Endodermal cell (in vitro differentiated cells): ENCODE data around the gene PROM1. TPM values are rescaled to one million over a fixed set of nuclear protein-coding genes. Genes with fewer than 3 reads are reported as not detected.

ENCODE experiments used
- DNase-seq: peaks from one replicate; pipeline ENCODE4 v3.0.0-alpha.2; 2017
- H3K27ac ChIP-seq: 2 replicates; pipeline ENCODE4 v1.5.1; 2013; ENCODE audit warnings: mild to moderate bottlenecking, low read depth, low read length, moderate library complexity
- H3K27me3 ChIP-seq: 2 replicates; pipeline ENCODE4 v1.6.1; 2013; ENCODE audit warnings: mild to moderate bottlenecking, low read length, moderate library complexity; ENCODE audit not compliant: insufficient read depth, control insufficient read depth, poor library complexity, severe bottlenecking
- H3K36me3 ChIP-seq: 2 replicates; pipeline ENCODE4 v1.7.0; 2013; ENCODE audit warnings: mild to moderate bottlenecking, low read length, moderate library complexity; ENCODE audit not compliant: control insufficient read depth, insufficient read depth
- H3K4me1 ChIP-seq: one replicate; pipeline ENCODE4 v1.7.0; 2013; ENCODE audit warnings: low read length; ENCODE audit not compliant: control insufficient read depth, insufficient read depth
- H3K4me3 ChIP-seq: 2 replicates; pipeline ENCODE4 v1.5.1; 2013; ENCODE audit warnings: mild to moderate bottlenecking, low read length, moderate library complexity
- H3K9ac ChIP-seq: 2 replicates; pipeline ENCODE4 v1.6.1; 2013; ENCODE audit warnings: mild to moderate bottlenecking, low read length, moderate library complexity; ENCODE audit not compliant: poor library complexity, severe bottlenecking; ENCODE audit errors: extremely low read depth
- H3K9me3 ChIP-seq: 2 replicates; pipeline ENCODE4 v1.6.1; 2013; ENCODE audit warnings: mild to moderate bottlenecking, low read length, moderate library complexity; ENCODE audit not compliant: control insufficient read depth
- H3K27ac Mint-ChIP-seq: 2 replicates; pipeline ENCODE4 v1.8.0; 2020; ENCODE audit warnings: mixed read lengths
- H3K27me3 Mint-ChIP-seq: 2 replicates; pipeline ENCODE4 v1.8.0; 2021; ENCODE audit warnings: mild to moderate bottlenecking, mixed read lengths; ENCODE audit not compliant: insufficient read depth
- H3K36me3 Mint-ChIP-seq: 2 replicates; pipeline ENCODE4 v1.8.0; 2020; ENCODE audit warnings: low read depth, mixed read lengths
- H3K4me1 Mint-ChIP-seq: 2 replicates; pipeline ENCODE4 v1.8.0; 2020; ENCODE audit warnings: mixed read lengths
- H3K4me3 Mint-ChIP-seq: 2 replicates; pipeline ENCODE4 v1.8.0; 2020; ENCODE audit warnings: mild to moderate bottlenecking, moderate library complexity, mixed read lengths
- H3K9me3 Mint-ChIP-seq: 2 replicates; pipeline ENCODE4 v1.8.0; 2020; ENCODE audit warnings: mild to moderate bottlenecking, mixed read lengths
- WGBS, 2 experiments: methylation state at CpG; one replicate each; pipeline versions ENCODE4 v1.1.5 to v1.1.7; 2013; ENCODE audit warnings: missing lambda C conversion rate in 2 of 2, mixed read lengths in 1 of 2; ENCODE audit not compliant: insufficient coverage in 1 of 2, insufficient read length in 1 of 2; 5-methylcytosine and 5-hydroxymethylcytosine counted together
- total RNA-seq, 2 donors: library from RNA; stranded (reverse); fragmentation: NEBNext Ultra II Directional in 1 of 2; extraction: Animal tissue kit (Norgen Biotek cat#: 25700) in 1 of 2; gene quantifications; 2 replicates in 1 of 2; 3 replicates in 1 of 2; pipeline ENCODE4 v1.2.1, GENCODE V29; 2021
- TF ChIP-seq, protein P1 (sequence below): fragments of 200-600 bp; sonication (generic); conservative IDR thresholded peaks from 2 replicates; pipeline ENCODE4 v1.5.0; 2021; ENCODE audit warnings: antibody characterized with exemption, mild to moderate bottlenecking

Gene PROM1
- total RNA-seq, 2 donors from 2014 or later: 38.6 to 51.6 TPM

DNA sequence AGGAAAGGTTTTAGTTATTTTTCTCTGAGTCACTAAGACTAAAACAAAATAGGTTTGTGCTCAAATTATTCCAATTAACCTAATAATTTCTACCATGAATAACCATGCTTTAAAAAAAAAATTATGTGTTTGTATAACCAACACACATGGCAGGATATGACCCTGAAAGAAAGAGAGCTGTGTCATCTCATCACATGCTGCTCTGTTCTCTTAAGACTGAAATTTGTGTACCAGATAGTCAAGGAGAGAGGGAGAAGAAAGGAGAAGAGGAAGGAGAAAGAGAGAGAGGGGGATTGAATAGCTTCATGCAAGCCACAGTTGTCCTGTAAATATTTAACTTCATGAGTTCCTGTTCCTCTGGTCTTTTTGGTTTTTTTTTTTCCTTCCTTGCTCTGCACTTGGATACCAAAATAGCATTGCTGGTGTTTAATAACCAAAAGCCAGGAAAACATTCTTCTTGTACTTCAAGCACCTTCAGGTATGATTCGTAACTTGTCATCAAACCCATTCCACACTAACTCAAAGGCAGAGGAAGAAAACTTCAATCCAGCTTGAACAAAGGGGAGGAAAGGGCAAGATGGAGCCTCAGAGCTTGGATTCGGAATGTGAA, 6.4 kb upstream of the PROM1 start:
- Mint-ChIP-seq H3K36me3 (no peaks in the 10 kb centered on the region), H3K4me3 (no peak overlapping the region), H3K4me1 (peaks cover 24% of the 10 kb centered on the region), H3K27me3 (peaks cover 11% of the 10 kb centered on the region), H3K27ac (no peak overlapping the region), H3K9me3 (no peaks in the 10 kb centered on the region)
- Histone ChIP-seq H3K9me3 (no peaks in the 10 kb centered on the region), H3K36me3 (no peaks in the 10 kb centered on the region), H3K27me3 (peaks cover 5% of the 10 kb centered on the region), H3K27ac (no peak overlapping the region), H3K9ac (no peak overlapping the region), H3K4me1 (no peaks in the 10 kb centered on the region), H3K4me3 (no peak overlapping the region)
- DNase-seq: no peak
- TF ChIP-seq, protein P1, sequence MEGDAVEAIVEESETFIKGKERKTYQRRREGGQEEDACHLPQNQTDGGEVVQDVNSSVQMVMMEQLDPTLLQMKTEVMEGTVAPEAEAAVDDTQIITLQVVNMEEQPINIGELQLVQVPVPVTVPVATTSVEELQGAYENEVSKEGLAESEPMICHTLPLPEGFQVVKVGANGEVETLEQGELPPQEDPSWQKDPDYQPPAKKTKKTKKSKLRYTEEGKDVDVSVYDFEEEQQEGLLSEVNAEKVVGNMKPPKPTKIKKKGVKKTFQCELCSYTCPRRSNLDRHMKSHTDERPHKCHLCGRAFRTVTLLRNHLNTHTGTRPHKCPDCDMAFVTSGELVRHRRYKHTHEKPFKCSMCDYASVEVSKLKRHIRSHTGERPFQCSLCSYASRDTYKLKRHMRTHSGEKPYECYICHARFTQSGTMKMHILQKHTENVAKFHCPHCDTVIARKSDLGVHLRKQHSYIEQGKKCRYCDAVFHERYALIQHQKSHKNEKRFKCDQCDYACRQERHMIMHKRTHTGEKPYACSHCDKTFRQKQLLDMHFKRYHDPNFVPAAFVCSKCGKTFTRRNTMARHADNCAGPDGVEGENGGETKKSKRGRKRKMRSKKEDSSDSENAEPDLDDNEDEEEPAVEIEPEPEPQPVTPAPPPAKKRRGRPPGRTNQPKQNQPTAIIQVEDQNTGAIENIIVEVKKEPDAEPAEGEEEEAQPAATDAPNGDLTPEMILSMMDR: no peak
- 93 to 100% methylated on average over 1 to 2 of the region's 2 CpGs for WGBS, 2 experiments

DNA sequence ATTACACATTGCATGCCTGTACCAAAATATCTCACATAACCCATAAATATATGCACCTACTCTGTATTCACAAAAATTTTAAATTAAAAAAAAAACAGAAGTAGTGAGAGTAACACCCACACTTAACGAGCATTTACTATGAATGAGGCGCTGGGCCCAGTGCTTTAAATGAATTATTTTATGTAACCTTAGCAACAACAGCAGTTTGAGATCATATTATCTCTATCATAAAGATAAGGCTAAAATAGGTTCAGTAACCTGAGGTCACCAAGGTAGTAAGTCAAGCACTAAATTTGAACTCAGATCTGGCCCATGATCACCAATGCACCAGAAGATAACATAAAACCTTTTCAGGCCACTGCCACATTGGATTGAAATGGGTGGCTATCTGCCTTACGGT, 5.3 kb upstream of the PROM1 start:
- no peak overlapping the region for H3K27ac Mint-ChIP-seq
- H3K9ac ChIP-seq: no peak overlapping the region
- H3K9me3 Mint-ChIP-seq: no peaks in the 10 kb centered on the region
- no peak overlapping the region for H3K27ac ChIP-seq
- peaks cover 22% of the 10 kb centered on the region for H3K27me3 Mint-ChIP-seq
- no peaks in the 10 kb centered on the region for H3K36me3 ChIP-seq
- TF ChIP-seq, protein P1: no peak
- H3K4me3 Mint-ChIP-seq: no peak overlapping the region
- no peaks in the 10 kb centered on the region for H3K9me3 ChIP-seq
- H3K4me3 ChIP-seq: no peak overlapping the region
- H3K27me3 ChIP-seq: peaks cover 15% of the 10 kb centered on the region
- WGBS, 2 experiments: 88 to 95% methylated on average over 3 of the region's 3 CpGs
- H3K4me1 Mint-ChIP-seq: peaks cover 25% of the 10 kb centered on the region
- no peaks in the 10 kb centered on the region for H3K36me3 Mint-ChIP-seq
- H3K4me1 ChIP-seq: no peaks in the 10 kb centered on the region
- no peak for DNase-seq

DNA sequence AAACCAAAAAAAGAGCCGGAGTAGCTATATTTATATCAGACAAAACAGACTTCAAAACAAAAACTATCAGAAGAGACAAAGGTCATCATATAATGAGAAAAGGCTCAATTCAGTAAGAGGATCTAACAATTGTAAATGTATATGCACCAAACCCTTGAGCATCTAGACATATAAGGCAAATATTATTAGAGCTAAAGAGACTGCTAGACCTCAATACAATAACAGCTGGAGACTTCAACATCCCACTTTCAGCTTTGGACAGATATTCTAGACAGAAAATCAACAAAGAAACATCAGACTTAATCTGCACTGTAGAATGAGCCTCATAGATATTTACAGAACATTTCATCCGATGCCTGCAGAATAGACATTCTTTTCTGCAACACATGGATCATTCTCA, 4.8 kb upstream of the PROM1 start:
- Mint-ChIP-seq H3K9me3 (no peaks in the 10 kb centered on the region), H3K4me3 (no peak overlapping the region), H3K27ac (no peak overlapping the region), H3K4me1 (peaks cover 28% of the 10 kb centered on the region), H3K27me3 (peaks cover 26% of the 10 kb centered on the region), H3K36me3 (no peaks in the 10 kb centered on the region)
- WGBS, 2 experiments: 100% methylated on average over 2 of the region's 2 CpGs; no CpG with 5 or more reads in 1 of the 2 experiments
- Histone ChIP-seq H3K4me1 (no peaks in the 10 kb centered on the region), H3K4me3 (no peak overlapping the region), H3K36me3 (no peaks in the 10 kb centered on the region), H3K27me3 (peaks cover 21% of the 10 kb centered on the region), H3K27ac (no peak overlapping the region), H3K9ac (no peak overlapping the region), H3K9me3 (no peaks in the 10 kb centered on the region)
- no peak for DNase-seq
- TF ChIP-seq, protein P1: no peak
